HG03095 (cell line): ENCODE data around the gene RPGRIP1L.

Experiments
- ATAC-seq: cut with Tn5 transposase; IDR thresholded peaks from one replicate; pipeline ENCODE4 v1.9.1; 2021; ENCODE audit warnings: moderate library complexity; ENCODE audit not compliant: unreplicated experiment

RPGRIP1L gene

DNA sequence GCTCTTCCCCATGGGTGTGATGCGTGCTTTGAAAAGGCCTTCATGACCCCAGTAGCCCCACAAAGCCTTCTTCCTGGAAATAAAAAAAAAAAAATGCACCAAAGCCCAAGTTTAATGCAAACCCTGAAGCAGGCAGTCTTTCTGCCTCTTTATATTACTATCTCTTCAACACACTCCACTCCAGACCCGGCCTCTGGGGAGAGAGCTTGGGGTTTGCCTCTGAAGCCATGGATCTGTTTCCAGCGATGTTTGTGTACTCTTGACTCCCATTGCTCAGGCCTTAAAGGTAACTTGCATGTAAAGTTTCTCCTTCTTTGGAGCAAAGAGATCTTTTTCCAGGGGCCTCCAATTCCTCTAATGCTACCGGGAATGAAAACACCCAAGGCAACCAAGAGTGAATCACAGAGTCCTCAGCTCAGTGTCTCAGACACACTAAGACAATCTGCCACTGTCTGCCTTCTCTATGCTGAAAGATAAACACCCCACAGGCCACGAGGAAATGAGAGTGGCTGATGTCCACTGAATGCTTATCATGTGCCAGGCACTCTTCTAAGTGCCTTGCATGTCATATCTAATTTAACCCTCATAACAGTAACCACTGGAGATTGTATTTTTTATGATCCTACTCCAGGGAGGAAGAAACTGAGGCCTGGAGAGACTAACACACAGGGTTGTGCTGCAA lies 144.2 kb downstream of the RPGRIP1L start:
- no peak for ATAC-seq

DNA sequence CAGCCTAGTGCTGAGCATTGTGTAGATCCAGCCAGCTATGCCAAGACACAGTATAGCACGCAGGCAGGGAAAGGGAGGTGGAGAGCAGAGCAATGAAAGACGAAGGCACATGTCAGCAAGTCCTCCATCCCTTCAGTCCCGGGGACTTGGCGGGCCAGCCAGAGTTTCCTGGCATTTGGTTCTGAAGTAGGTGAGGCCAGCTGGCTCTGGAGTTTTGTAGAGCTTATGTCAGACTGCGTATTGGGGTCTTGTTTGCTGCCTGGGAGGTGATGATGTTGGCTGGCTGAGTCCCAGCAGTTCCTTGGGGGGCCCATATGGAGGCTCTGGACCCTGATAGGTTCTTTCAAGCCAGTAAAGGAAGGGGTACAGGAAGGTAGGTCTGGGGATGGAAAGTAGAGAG lies 144.9 kb downstream of the RPGRIP1L start:
- ATAC-seq: no peak

DNA sequence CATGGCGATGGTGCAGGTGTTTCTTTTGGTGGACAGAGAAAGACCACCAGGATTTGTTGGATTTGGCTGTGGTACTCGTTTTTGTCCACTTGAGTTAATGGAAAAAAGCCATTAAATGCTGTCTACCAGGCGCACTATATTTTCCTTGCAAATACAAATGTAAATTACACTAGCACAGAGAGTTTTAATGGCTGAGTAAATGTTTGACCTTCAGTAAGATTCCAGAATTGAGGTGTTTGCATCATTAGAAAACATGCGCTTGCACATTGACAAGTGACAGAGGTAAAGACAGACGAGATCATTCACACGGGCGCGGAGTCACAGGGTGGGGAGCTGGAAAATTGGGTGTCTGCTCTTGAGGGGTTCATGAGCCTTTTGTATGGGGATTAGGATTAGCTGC lies 147.1 kb downstream of the RPGRIP1L start:
- no peak for ATAC-seq

DNA sequence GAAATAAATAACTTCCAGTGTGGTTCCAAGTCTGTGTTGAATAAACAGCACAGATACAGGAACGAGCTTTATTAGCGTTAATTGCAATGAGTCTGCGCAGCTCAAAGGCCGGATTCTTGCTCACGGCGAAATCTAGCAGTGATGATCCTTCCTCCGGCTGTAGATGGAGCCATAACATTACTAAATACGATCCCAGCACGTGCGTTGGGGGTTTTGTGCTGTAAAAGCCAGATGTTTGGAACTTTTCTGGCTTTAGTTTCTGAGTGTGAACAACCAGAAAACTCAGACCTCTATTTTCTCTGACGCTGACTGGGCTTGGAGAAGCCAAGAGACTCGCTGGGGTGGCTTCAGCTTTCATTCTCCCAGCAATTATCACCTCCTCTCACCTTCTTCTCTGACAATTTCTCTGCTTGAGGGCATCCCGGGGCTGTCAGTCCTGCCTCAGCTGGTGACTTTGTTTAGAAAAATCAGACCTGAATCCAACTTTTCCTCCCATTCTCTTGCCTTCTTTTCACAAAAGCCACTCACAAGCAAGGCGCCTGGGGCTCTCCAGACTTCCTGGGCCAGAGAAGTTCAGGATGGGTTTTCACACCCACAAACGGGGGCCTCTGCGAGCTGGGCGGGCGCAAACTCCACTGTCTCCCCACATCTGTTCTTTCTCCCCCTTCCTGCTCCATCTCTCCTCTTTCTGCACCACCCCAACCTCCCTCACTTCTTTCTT lies 153.5 kb downstream of the RPGRIP1L start:
- peak; percentile 85 for ATAC-seq
